ENCODE measurements around the gene C21orf91. TPM values are rescaled to one million over a fixed set of nuclear protein-coding genes. Genes with fewer than 3 reads are reported as not detected.

Gene C21orf91
- total RNA-seq, 1 donor from 2014 or later: 4.7 TPM

Other genes with a start within 250 kb of the C21orf91 start
- 1.3 TPM for gene BTG3, start 206.5 kb downstream of the C21orf91 start, total RNA-seq